BJ (cell line): Measurements from ENCODE around the gene ZNF37A. TPM values are rescaled to one million over a fixed set of nuclear protein-coding genes. Genes with fewer than 3 reads are reported as not detected.
"Not testable (repeated sequence)": the region's sequence is repeated elsewhere in the genome, so short reads cannot be mapped to it uniquely, and the experiment has no call there.

Source experiments
- CTCF ChIA-PET: fragments of 350-600 bp; formaldehyde crosslinking; extraction: SDS; loops from one replicate; lab custom pipeline; 2021; ENCODE audit warnings: antibody characterized with exemption, inconsistent platforms; lab: Yijun Ruan, JAX
- POLR2A ChIA-PET: fragments of 300-600 bp; sonication (Branson Sonifier 250); formaldehyde crosslinking; extraction: SDS; loops from one replicate; lab custom pipeline; 2021; ENCODE audit warnings: antibody characterized with exemption; lab: Charles Lee
- DNase-seq: peaks from one replicate; pipeline ENCODE4 v3.0.0-alpha.2; 2011; ENCODE audit warnings: low read depth
- H3K27me3 ChIP-seq: 2 replicates; pipeline ENCODE4 v1.6.0; 2011; ENCODE audit warnings: low read length; ENCODE audit not compliant: control insufficient read depth, insufficient read depth
- H3K36me3 ChIP-seq: 2 replicates; pipeline ENCODE4 v1.5.1; 2011; ENCODE audit warnings: low read length; ENCODE audit not compliant: control insufficient read depth, insufficient read depth
- H3K4me3 ChIP-seq: 2 replicates; pipeline ENCODE4 v1.5.1; 2011; ENCODE audit warnings: low read depth, mild to moderate bottlenecking, control low read depth, low read length
- CTCF ChIP-seq: IDR thresholded peaks from 2 replicates; pipeline ENCODE4 v1.5.1; 2011; ENCODE audit warnings: low read depth, mild to moderate bottlenecking, control low read depth, inconsistent platforms, low read length, moderate library complexity; ENCODE audit not compliant: insufficient read depth
- polyA plus RNA-seq: library from polyadenylated mRNA; depleted of rRNA; stranded (reverse); fragments of >200 nt; gene quantifications from 2 replicates; pipeline ENCODE4 v1.2.3, GENCODE V29; 2011

ZNF37A gene
- polyA plus RNA-seq, 1 experiment: 6.2 TPM

GRCh38 chr10:38070501-38070900 is 23.6 kb upstream of the ZNF37A start:
- Histone ChIP-seq H3K36me3 (no peaks in the 10 kb centered on the region), H3K4me3 (no peak overlapping the region), H3K27me3 (no peaks in the 10 kb centered on the region)
- ChIA-PET CTCF (no interaction called here), POLR2A (no interaction called here)
- DNase-seq: no peak
- no peak for TF ChIP-seq CTCF

- no peaks in the 10 kb centered on the region for H3K36me3 ChIP-seq
- no peak overlapping the region for H3K4me3 ChIP-seq
- no peak for DNase-seq
- POLR2A ChIA-PET: no interaction called here
- CTCF ChIA-PET: no interaction called here
- TF ChIP-seq CTCF: no peak
- H3K27me3 ChIP-seq: no peaks in the 10 kb centered on the region
Measured at GRCh38 chr10:38072552-38072951, 21.6 kb upstream of the ZNF37A start.

- CTCF ChIA-PET: no interaction called here
- no peak for TF ChIP-seq CTCF
- no peak for DNase-seq
- no peaks in the 10 kb centered on the region for H3K36me3 ChIP-seq
- no peak overlapping the region for H3K4me3 ChIP-seq
- no peaks in the 10 kb centered on the region for H3K27me3 ChIP-seq
- POLR2A ChIA-PET: no interaction called here
Measured at GRCh38 chr10:38076687-38077086, 17.4 kb upstream of the ZNF37A start.

DNA sequence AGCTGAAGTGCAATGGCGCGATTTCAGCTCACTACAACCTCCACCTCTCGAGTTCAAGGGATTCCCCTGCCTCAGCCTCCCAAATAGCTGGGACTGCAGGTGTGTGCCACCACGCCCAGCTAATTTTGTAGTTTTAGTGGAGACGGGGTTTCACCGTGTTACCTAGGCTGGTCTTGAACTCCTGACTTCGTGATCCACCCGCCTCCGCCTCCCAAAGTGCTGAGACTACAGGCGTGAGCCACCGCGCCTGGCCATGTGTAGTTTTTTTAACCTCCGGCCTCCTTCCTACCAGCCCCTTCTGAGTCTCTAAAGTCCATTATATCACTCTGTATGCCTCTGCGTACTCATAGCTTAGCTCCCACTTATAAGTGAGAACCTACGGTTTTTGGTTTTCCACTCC is 819 bp upstream of the ZNF37A start:
- H3K36me3 ChIP-seq, H3K4me3 ChIP-seq, DNase-seq, H3K27me3 ChIP-seq, POLR2A ChIA-PET: not testable (repeated sequence)
- CTCF ChIA-PET: interaction anchor here (0.8 kb wide), 1 partner anchor 116 kb away, joined by 3 read pairs; no protein-coding TSS in a partner anchor

GRCh38 chr10:38093816-38094157 is 350 bp upstream of the ZNF37A start:
- H3K36me3 ChIP-seq: peaks cover 2% of the 10 kb centered on the region; the same call in 1 of the 2 replicates
- ChIA-PET CTCF (interaction anchor here (0.8 kb wide), 1 partner anchor 117 kb away, joined by 3 read pairs; no protein-coding TSS in a partner anchor), POLR2A (no interaction called here)
- no peak for DNase-seq
- H3K27me3 ChIP-seq: no peaks in the 10 kb centered on the region
- H3K4me3 ChIP-seq: peak overlapping the region; percentile 78
- TF ChIP-seq CTCF: no peak

- CTCF ChIA-PET: interaction anchor here (1.1 kb wide), 1 partner anchor 118 kb away, joined by 3 read pairs; no protein-coding TSS in a partner anchor
- POLR2A ChIA-PET: no interaction called here
Measured at GRCh38 chr10:38094927-38095574, 914 bp downstream of the ZNF37A start.

More at GRCh38 chr10:38094927-38095574, 914 bp downstream of the ZNF37A start:
- peak overlapping the region; percentile 78 for H3K4me3 ChIP-seq
- TF ChIP-seq CTCF: no peak
- no peaks in the 10 kb centered on the region for H3K27me3 ChIP-seq
- no peak for DNase-seq
- peaks cover 2% of the 10 kb centered on the region; the same call in 1 of the 2 replicates for H3K36me3 ChIP-seq
